GM21786 (cell line): ENCODE results near the gene CDH18.

Experiments used
- ATAC-seq: cut with Tn5 transposase; IDR thresholded peaks from one replicate; pipeline ENCODE4 v1.9.1; 2021; ENCODE audit not compliant: unreplicated experiment

CDH18 gene

DNA sequence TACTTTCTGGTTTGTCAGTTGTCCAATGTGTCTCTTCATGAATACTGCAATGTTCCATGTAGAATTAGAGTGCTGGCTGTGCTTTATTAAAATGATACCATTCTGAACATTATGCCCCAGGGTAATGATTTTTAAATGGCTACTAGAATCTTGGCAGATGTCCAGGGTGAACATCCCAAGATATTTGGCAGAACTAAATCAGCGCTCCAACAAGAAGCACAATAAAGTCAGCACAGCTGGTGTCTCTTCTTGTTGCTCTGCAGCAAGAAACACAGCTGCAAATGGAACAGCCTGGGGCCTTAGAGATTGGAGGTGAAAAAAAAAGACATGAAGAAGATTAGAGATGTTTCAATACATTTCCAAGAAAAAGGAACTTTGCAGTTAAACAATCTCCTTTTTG, 248.3 kb downstream of the CDH18 start:
- no peak for ATAC-seq

DNA sequence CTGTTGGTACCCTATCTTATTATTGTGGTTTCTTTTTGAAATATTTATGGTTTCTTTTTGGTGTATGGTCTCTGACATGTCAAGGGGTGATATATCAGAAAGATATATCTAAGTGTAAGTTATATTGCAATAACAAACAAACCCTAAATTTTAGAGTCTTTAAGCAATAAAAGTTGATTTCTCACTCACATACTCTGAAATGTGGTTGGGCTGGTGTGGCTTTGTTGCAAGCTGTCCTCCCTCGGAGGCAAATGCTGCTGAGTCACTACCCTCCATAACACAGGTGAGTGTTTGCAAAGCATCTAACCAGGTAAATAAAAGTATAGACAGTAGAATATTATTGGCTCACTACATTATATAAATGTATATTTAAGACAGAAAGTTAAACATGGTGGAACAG, 253.2 kb downstream of the CDH18 start:
- ATAC-seq = no peak

DNA sequence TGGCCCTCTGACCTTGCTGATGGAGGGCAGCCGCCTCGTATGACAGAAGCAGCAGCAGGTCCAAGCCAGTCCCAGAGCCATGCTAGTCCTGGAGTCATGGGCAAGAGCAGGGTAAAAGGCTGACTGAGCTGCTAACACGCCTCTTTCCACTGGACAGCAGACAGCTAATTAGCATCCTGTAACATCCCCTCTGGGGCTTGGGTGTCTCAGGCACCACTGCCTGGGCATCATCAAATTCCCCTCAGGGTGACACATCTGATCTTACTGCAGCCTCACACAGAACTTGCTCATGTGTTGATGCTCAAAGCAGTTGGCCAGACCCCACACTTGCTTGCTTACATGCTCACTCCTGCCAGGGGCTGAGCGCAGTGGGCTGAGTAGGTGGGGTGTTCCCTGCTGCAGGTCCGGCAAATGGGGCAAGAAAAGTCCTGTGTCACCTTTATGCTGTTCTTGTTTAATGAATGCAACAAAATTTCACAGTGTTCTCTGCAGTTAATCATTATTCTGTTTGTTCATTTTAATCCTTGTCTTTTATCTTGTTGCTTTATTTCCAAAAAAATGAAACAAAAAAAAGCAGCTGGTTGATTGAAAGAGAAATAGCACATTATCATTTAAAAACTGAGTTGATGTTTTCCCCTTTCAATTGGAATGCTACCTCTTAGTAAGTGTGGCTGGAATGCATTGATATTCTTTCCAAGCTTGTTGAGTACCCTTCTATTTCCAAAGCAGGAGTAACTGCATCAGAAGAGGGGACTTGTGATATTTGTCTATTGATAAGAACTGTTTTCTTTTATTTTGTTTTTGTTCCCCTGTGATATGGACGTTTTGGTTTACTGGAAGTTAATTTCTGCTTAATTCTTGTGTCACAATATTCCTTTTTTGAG, 254.1 kb downstream of the CDH18 start:
- no peak for ATAC-seq

DNA sequence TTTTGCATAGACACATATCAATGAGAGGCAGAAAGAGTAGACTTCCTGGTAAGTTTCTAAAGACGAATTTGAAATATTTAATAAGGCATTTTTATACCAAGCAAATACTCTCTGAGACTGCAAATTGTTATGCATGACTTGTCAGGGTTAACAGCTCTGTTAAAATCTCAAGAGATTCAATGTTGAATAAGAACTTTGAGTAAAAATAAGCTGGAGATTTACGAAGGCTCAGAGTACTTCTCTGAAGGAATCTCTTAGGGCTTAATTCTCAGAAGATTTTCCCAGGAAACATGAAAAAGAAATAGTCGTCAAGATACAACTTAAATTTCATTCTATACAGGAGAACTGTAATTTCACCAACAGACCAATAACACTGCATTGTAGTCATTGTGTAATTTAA, 259.4 kb downstream of the CDH18 start:
- no peak for ATAC-seq

DNA sequence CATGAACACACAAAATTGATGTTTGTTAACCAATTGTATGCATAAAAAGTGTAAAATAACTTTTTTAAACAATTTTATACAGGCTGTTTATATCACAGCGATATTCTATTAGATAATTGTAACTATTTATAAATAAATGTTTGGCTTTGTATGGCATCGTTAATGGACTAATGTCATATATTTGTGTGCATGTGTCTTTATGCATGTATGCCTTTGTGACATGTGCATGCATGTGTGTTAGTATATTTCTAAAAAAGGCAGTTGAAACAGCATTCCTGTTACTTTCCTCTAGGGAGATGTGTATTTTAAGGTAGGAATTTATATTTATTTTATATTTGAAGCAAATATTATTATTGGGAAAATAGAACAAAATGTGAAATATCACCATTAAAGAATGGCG, 268.9 kb downstream of the CDH18 start:
- no peak for ATAC-seq

DNA sequence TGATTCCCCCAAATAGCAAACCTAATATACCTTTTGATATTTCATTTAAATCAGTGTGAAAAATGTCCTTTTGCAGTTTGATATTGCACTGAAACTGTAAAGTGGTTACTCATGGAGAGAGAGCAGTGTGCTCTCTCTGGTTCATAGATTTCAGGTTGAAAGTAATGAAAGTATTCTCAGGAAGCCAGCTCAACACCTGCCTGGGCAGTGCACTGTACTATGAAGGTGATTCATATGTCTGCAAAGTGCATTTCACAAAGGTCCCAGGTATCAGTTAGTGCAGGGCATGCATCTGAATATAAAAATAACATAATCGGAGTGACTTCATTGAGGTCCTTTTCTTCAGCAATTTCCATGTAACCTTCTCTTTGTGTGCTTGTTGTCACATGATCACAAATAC, 274.3 kb downstream of the CDH18 start:
- ATAC-seq = no peak

DNA sequence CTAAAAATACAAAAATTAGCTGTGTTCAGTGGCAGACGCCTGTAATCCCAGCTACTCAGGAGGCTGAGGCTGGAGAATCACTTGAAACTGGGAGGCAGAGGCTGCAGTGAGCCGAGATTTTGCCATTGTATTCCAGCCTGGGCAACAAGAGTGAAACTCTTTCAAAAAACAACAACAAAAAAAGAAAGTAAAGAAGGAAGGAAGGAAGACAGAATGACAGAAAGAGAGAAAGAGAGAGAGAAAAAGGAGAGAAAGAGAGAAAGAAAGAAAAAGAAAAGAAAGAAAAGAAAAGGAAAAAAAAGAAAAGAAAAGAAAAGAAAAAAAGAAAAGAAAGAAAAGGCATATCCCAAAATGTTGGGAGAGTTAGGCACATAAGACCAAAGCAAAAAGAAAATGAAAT, 278.6 kb downstream of the CDH18 start:
- ATAC-seq = no peak

DNA sequence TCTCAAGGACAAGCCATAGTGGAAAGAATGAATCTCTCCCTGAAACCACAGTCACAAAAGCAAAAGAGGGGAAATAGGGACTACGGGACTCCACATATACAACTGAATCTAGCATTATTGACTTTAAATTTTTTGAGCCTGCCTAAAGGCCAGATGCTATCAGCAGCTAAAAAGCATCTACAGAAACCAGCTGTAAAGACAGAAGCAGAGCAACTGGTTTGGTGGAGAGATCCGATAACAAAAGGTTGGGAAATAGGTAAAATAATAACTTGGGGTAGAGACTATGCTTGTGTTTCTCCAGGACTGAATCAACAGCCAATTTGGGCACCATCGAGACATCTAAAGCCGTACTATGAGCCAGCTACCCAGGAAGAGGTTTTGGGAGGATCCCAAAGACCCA, 281.2 kb downstream of the CDH18 start:
- no peak for ATAC-seq

DNA sequence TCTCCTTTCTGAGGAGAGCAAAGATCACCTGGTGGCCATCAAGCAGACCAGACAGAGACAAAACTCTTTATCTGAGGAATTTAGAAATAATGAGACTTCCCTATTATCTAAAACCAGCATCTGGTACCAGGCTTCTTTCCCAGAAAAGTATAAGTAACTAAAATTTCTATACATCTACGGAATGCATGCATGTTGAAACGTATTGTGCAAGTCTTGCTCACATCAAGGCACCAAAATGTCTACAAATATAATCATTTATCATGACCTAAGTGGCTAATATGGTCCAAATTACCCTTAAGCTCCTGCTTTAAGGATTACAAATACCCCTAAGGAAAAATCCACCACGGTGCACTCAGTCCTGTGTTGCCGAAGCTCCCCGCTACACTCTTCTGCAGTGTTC, 286.3 kb downstream of the CDH18 start:
- no peak for ATAC-seq

DNA sequence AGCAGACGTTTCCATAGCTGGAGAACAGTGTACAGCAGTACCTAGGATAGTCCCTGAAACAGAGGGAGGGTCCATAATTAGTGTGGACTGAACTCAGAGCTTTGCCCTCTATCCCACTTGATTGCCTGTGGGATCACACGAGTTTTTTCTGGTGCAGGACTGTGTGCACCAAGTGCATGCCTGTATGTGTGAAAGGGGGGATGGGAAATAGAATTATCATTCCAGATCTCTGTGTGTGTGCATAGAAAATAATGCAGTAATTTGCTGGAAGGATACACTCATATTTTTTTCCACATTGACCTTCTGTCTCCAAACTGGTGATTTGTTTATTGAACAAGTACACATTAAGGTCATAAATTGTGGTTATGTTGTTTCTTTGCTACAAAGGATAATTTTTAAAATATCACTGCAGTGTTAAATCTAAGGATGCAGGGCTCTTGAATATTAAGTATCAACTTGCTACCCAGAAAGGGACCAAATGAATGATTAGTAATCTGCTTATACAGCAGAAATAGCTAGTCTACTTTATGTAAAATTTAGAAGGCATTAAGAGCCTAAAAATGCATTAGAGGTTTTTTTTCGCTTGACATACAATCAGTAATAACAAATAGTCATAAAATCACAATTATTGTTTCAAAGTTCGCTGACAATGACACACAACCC, 292.9 kb downstream of the CDH18 start:
- ATAC-seq = no peak

DNA sequence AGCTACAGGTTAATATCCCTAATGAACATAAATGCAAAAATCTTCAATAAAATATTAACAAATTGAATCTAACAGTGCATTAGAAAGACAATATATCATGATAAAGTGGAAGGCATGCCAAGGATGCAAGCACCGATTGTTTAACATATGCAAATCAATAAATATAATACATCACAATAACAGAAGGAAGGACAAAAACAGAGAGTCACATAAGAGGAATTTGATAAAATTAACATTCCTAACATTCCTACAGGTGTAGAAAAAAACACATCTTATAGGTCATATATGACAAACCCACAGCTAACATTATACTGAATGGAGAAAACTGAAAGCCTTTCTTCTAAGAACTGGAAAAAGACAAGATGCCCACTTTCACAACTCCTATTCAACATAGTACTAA, 297.0 kb downstream of the CDH18 start:
- no peak for ATAC-seq

DNA sequence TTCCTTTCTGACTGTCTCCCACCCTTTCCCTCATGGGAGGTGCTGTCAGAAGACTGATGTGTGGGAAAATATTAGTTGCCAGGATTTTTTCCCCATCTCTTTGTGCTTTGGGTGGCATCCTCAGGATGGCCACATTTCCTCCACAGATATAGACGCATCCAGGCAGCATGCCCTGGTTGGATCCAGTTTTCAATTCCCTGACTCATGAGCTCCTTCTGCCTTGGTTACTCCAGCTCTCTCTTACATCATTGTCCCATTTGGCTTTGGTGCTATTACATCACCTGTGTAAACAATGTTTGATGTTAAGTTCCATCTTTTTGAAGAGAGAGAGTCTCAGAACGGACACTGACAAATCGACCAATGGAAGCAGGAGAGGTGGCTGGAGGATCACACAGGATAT, 302.5 kb downstream of the CDH18 start:
- ATAC-seq = no peak

DNA sequence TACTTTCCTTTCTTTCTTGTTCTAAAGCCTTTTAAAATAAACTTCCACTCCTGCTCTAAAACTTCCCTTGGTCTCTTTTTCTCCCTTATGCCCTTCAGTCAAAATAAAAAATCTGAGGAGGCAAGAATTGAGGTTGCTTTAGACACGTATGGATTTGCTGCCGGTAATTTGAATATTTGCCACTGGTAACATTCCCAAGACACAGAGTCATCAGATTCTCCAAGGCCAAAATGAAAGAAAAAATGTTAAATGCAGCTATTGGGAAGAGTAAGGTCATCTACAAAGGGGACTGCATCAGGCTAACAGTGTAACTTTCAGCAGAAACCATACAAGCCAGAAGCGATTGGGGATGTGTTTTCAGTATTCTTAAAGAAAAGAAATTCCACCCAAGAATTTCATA, 311.1 kb downstream of the CDH18 start:
- no peak for ATAC-seq

DNA sequence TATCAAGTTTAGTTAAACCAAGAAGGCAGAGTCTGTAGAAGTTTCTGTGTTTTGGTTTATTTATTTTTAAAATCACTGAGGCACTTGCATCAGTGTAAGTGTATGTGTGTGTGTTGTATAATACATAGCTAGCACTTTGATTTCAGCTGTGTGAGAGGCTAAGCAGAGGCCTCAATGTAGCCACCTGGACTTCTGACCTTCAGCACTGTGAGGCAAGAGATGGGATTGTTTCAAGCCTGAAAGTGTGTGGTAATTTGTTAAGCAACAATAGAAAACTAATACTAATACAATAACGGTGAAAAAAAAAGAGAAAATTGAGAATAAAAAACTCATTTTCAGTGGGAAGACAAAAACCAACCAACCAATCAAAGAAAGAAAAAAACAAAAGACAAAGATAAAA, 327.3 kb downstream of the CDH18 start:
- ATAC-seq = no peak

DNA sequence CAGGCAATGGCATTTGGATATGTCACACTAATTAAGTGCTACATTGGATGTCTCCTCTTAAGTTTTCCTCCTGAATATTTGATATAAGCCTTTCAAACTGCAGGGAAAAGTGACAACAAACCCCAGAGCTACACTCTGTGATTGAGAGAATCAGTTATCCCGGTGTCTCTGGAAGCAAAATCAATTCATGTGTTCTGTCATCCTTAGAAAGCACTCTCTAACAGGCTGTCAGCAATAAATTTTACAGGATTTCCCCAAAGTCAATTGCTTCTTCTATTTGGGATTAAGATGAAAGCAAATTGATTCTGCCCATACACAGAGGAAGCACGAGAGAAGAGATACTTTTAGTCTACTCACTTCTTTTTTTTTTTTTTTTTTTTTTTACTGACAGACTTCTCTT, 332.4 kb downstream of the CDH18 start:
- no peak for ATAC-seq

DNA sequence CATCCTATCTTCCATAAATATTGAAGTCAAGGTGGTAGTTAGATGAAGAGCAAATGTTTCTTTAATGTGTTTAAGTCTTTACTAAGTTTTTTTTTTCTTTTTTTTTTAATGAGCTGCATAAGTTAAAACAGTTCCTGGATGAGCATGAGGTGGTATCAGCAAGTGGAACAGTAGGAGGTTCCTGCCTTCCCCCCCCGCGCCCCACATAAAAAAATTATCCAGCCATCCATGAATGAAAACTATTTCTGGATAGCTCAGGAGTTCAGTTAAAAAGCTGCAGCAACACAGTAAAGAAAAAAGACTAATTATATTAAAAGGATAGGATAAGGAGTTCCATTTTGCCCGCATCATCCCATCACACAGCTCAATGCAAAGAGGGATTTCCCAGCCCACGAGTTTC, 349.5 kb downstream of the CDH18 start:
- ATAC-seq = no peak

DNA sequence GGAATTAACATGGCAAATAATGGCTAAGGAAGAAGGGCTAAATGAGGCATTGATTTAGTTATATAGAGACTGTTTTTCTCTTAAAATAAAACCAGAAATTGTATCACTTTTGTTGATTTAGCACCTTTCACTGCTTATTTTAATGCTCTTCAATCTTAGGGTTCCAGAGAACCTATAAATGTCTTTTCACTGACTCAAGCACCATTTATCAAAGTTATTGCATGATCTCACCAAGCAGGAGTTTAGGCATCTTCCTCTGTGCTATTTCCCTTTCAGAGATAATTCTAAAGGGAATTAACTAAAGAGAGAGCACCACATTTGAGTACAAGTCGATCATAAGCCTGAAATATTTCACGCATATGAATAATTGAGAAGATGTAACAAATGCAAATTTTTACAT, 357.1 kb downstream of the CDH18 start:
- no peak for ATAC-seq

DNA sequence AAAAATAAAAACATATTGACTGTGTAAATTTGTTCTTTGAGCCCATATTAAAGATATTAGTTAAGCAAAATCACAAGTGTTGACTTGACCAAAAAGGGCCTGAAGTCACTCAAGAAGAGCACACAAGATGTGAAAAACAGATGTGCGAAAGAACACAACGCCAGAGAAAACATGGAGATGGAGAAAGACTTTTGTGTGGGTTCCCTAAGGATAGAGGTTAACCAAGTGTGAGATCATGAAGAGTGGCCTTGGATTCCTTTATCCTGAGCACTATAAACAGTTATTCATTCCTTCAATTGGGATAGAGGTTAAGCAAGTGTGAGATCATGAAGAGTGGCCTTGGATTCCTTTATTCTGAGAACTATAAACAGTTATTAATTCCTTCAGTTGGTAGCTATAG, 361.8 kb downstream of the CDH18 start:
- ATAC-seq = no peak

DNA sequence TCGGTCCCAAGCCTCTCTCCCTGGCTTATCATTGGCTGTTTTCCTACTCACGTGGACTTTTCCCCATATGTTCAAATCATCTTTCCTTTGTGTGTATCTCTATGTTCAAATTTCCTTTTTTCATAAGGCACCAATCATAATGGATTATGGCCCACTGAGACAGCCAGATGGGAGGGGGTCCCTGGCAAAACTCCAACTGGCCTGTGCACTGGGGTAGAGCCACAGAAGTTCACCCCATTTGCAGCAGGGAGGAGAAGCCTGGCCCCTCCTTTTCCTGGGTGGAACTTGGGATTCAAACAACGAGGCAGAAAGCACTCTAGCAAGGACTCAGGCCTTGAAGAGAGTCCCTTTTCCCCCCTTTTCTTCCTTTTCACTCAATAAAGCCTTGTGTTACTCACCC, 362.4 kb downstream of the CDH18 start:
- no peak for ATAC-seq

DNA sequence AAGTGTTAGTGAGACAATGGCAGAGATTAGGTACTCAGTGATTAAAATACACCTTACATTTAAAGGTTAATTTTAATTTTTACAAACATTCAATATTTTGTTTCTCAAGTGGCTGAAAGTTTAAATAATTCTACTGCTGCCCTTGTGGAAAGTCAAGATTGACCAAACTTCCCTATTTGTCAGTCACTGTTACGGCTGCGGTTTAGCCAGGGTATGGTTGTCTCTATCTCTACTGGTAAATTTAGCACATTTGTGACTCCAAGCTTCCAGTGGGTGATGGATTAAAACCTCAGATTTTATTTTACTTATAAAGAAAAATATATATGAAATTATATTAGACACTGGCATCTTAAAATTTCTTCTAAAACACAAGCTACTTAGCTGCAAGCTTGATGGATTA, 368.4 kb downstream of the CDH18 start:
- no peak for ATAC-seq

DNA sequence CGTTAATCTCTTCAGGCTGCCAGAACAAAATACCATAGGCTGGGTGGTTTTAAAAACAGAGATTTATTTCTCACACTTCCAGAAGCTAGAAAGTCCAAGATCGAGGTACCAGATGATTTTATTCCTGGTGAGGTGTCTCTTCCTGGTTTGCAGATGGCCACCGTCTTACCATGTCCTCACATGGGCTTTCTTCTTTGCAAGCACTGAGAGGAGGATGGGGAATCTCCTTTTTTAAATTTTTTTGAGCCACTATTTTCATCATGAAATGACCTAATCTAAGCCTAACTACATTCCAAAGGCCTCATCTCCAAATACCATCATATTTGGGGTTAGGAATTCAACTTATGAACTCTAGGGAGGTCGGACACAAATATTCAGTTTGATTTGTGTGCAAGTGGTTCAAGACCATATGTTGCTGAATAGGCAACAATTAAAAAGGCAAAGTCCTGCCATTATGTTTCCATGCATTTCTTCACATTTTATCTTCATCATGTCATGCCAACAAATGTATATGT, 371.2 kb downstream of the CDH18 start:
- ATAC-seq = no peak

DNA sequence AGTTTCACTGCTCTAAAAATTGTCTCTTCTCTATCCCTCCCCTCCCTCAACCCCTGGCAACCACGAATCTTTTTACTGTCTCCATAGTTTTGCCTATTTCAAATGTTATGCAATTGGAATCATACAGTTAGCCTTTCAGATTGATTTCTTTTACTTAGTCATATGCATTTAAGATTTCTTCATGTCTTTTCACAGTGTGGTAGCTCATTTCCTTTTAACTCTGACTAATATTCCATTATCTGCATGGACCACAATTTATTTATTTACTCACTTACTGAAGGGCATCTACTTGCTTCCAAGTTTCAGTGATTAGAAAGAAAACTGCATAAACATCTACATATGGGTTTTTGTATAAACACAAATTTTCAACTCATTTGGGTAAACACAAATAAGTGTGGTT, 372.3 kb downstream of the CDH18 start:
- no peak for ATAC-seq

DNA sequence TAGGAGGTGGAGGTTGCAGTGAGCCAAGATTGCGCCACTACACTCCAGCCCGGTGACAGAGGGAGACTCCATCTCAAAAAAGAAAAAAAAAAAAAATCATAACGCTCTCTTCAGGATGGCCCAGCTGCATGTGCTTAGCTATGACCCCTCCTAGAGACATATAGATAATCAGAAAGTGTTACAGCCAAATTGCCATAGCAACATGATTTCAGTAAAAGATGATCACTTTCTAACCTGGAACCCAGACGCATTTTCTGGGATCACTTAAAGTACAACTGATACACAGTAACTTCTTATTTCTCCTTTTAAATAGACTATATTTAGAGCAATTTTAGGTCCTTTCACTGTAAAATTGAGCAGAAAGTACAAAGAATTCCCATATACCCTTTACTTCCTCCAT, 372.9 kb downstream of the CDH18 start:
- ATAC-seq = no peak
